Neural crest cell (in vitro differentiated cells): ENCODE data around the gene SERINC3. TPM values are rescaled to one million over a fixed set of nuclear protein-coding genes. Genes with fewer than 3 reads are reported as not detected.

Source experiments
- DNase-seq: peaks from one replicate; pipeline ENCODE4 v3.0.0; 2021; ENCODE audit warnings: low read depth, mixed read lengths, low spot score
- H3K27ac Mint-ChIP-seq: one replicate; pipeline ENCODE4 v1.8.0; 2021; ENCODE audit warnings: mild to moderate bottlenecking, mixed read lengths; ENCODE audit not compliant: unreplicated experiment
- H3K27me3 Mint-ChIP-seq: 2 replicates; pipeline ENCODE4 v1.8.0; 2021; ENCODE audit warnings: low read depth, mild to moderate bottlenecking, mixed read lengths
- H3K36me3 Mint-ChIP-seq: 2 replicates; pipeline ENCODE4 v1.8.0; 2021; ENCODE audit warnings: low read depth, mild to moderate bottlenecking, mixed read lengths
- H3K4me1 Mint-ChIP-seq: 2 replicates; pipeline ENCODE4 v1.8.0; 2021; ENCODE audit warnings: mixed read lengths
- H3K4me3 Mint-ChIP-seq: one replicate; pipeline ENCODE4 v1.8.0; 2021; ENCODE audit warnings: mild to moderate bottlenecking, mixed read lengths
- H3K9me3 Mint-ChIP-seq: 2 replicates; pipeline ENCODE4 v1.8.0; 2021; ENCODE audit warnings: mixed read lengths
- total RNA-seq: library from RNA; stranded (reverse); gene quantifications from 2 replicates; pipeline ENCODE4 v1.2.1, GENCODE V29; 2021
- TF ChIP-seq, protein P1 (sequence below): fragments of 200-600 bp; sonication (generic); conservative IDR thresholded peaks from 2 replicates; pipeline ENCODE4 v1.5.0; 2021; ENCODE audit warnings: antibody characterized with exemption, mild to moderate bottlenecking

The SERINC3 gene
- total RNA-seq, 1 donor from 2014 or later: 32.4 TPM

DNA sequence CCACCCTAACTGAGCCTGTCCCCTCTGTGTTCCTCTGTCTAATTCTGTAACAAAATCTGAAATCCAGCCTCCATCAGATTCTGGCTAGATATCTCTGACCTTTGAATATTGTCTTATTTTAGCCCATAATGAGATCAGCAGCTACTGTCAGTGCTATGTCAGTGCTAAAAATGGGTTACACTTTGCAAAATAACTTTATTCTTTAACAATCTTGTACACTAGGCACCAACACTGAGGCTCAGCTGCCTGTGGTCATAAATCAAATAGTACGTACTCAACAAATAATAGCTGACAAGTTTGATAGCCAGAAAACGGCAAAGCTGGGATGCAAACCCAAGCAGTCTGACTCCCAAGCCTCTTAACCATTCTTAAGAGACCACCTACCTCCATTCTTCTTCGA is 24.1 kb downstream of the SERINC3 start:
- Mint-ChIP-seq H3K4me1 (no peaks in the 10 kb centered on the region), H3K27ac (no peak overlapping the region), H3K4me3 (no peak overlapping the region), H3K9me3 (no peaks in the 10 kb centered on the region), H3K27me3 (no peaks in the 10 kb centered on the region), H3K36me3 (peaks cover 12% of the 10 kb centered on the region)
- no peak for DNase-seq
- TF ChIP-seq, protein P1, sequence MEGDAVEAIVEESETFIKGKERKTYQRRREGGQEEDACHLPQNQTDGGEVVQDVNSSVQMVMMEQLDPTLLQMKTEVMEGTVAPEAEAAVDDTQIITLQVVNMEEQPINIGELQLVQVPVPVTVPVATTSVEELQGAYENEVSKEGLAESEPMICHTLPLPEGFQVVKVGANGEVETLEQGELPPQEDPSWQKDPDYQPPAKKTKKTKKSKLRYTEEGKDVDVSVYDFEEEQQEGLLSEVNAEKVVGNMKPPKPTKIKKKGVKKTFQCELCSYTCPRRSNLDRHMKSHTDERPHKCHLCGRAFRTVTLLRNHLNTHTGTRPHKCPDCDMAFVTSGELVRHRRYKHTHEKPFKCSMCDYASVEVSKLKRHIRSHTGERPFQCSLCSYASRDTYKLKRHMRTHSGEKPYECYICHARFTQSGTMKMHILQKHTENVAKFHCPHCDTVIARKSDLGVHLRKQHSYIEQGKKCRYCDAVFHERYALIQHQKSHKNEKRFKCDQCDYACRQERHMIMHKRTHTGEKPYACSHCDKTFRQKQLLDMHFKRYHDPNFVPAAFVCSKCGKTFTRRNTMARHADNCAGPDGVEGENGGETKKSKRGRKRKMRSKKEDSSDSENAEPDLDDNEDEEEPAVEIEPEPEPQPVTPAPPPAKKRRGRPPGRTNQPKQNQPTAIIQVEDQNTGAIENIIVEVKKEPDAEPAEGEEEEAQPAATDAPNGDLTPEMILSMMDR: no peak

DNA sequence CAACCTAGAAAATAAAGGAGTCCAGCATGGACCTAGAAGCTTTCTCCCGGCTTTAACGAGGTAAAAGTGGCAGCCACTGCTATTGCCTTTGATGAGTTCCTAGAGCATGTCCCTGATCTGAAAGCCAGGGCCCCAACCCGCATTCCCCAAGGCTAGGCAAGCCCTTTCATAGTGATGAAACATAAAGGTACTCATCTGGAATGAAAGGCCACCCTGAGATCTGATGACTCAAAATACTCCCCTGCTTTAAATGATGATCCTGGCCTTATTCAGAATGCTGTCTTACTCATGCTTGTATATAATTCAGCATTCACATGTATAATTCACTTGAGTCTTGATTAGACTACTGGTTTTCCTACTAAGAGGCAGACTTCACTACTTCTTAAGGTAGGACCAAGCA is 24.9 kb downstream of the SERINC3 start:
- Mint-ChIP-seq H3K27me3 (no peaks in the 10 kb centered on the region), H3K9me3 (no peaks in the 10 kb centered on the region), H3K4me1 (no peaks in the 10 kb centered on the region), H3K27ac (no peak overlapping the region), H3K36me3 (peaks cover 10% of the 10 kb centered on the region), H3K4me3 (no peak overlapping the region)
- no peak for DNase-seq
- TF ChIP-seq, protein P1: no peak

DNA sequence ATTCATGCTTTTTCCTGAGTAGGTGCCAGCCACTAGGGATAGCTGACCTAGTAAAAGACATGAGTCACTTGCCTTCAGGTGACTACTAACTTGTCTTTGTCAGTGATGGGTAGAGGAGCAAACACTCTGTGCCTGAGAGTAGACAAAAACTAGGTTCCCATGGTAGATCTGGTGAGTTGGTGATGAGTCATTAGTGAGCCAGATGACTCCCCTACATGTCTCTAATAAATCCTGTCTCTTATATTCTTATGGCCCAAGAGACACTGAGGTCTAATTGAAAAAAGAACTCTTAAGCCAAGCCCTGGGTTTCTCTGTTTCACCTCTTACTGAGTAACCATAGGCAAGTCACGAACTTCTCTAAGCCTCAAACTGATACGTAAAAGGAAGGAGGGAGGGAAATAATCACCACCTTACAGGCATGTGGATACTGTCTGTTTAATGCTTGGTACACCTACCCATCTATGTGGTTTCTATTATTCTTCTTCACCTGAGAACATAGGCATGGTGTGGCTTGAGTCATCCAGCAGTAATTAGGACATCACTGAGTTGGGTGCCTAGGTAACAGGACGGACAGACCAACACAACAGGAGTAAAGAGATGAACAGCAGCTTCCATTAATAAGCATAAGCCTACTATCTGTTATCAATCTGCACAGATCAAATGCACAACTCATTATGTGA is 25.9 kb downstream of the SERINC3 start:
- DNase-seq: no peak
- Mint-ChIP-seq H3K4me1 (no peaks in the 10 kb centered on the region), H3K36me3 (peaks cover 4% of the 10 kb centered on the region), H3K4me3 (no peak overlapping the region), H3K27ac (no peak overlapping the region), H3K27me3 (no peaks in the 10 kb centered on the region), H3K9me3 (no peaks in the 10 kb centered on the region)
- TF ChIP-seq, protein P1: no peak

- Mint-ChIP-seq H3K4me1 (no peaks in the 10 kb centered on the region), H3K27ac (no peak overlapping the region), H3K9me3 (no peaks in the 10 kb centered on the region), H3K27me3 (no peaks in the 10 kb centered on the region), H3K4me3 (no peak overlapping the region), H3K36me3 (peaks cover 4% of the 10 kb centered on the region)
- no peak for DNase-seq
- TF ChIP-seq, protein P1: no peak
These were observed 26.6 kb downstream of the SERINC3 start for GRCh38 chr20:44495257-44495656.

DNA sequence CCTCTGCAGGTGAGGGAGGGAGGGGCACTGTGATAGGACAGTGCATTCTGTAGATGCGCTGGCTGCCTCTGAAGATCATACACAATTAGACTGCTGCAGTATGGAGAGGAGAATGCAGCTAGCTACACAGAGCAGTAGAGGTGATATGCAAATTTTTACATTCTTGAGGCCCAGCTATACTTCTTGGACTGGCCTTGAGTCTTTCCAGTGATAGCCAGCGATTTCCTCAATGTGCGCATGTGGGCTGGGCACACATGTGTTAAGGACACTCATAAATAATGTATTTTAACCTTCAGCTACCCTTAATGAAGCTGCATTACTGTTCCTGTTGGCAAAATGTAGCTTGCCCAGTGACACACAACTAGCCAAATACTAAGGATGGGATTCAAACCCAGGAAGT is 27.2 kb downstream of the SERINC3 start:
- Mint-ChIP-seq H3K27ac (no peak overlapping the region), H3K27me3 (no peaks in the 10 kb centered on the region), H3K9me3 (no peaks in the 10 kb centered on the region), H3K36me3 (peaks cover 4% of the 10 kb centered on the region), H3K4me1 (no peaks in the 10 kb centered on the region), H3K4me3 (no peak overlapping the region)
- TF ChIP-seq, protein P1: no peak
- DNase-seq: no peak
